GM12878 (cell line): ENCODE data around the gene DCTPP1. TPM values are rescaled to one million over a fixed set of nuclear protein-coding genes. Genes with fewer than 3 reads are reported as not detected.

ENCODE experiments used
- ASH2L ChIP-seq: fragments of 300-600, 200-600 bp; sonication (generic); IDR thresholded peaks from 2 replicates; pipeline ENCODE4 v1.6.1; 2017; ENCODE audit warnings: low read depth, mild to moderate bottlenecking, borderline replicate concordance
- BACH1 ChIP-seq: fragments of 450-650 bp; IDR thresholded peaks from 2 replicates; pipeline ENCODE4 v1.6.1; 2017; ENCODE audit warnings: mild to moderate bottlenecking, borderline replicate concordance
- BCLAF1 ChIP-seq: fragments of 450-650 bp; IDR thresholded peaks from 2 replicates; pipeline ENCODE4 v1.6.1; 2017; ENCODE audit warnings: antibody characterized with exemption, mild to moderate bottlenecking, moderate library complexity
- BMI1 ChIP-seq: fragments of 450-650 bp; IDR thresholded peaks from 2 replicates; pipeline ENCODE4 v1.6.1; 2016; ENCODE audit warnings: mild to moderate bottlenecking, moderate library complexity, borderline replicate concordance
- CHD1 ChIP-seq: IDR thresholded peaks from 2 replicates; pipeline ENCODE4 v1.6.1; 2012; ENCODE audit warnings: low read depth, low read length, improper control_type of control experiment
- CREB1 ChIP-seq: IDR thresholded peaks from 2 replicates; pipeline ENCODE4 v1.6.1; 2012; ENCODE audit warnings: low read depth, mild to moderate bottlenecking, inconsistent platforms
- FOXK2 ChIP-seq: fragments of 450-650 bp; IDR thresholded peaks from 2 replicates; pipeline ENCODE4 v1.6.1; 2017; ENCODE audit warnings: mild to moderate bottlenecking, moderate library complexity
- FOXM1 ChIP-seq: IDR thresholded peaks from 2 replicates; pipeline ENCODE4 v1.6.1; 2012; ENCODE audit warnings: low read depth, mild to moderate bottlenecking, inconsistent platforms, low read length, moderate library complexity
- IKZF1 ChIP-seq: fragments of 450-650 bp; conservative IDR thresholded peaks from 2 replicates; pipeline ENCODE4 v1.6.1; 2017; ENCODE audit warnings: antibody characterized with exemption, mild to moderate bottlenecking
- MYC ChIP-seq: IDR thresholded peaks from 2 replicates; pipeline ENCODE4 v1.6.1; 2011; ENCODE audit warnings: mild to moderate bottlenecking, low read length, moderate library complexity, inconsistent platforms; ENCODE audit not compliant: insufficient read depth, insufficient replicate concordance, insufficient read length, severe bottlenecking
- NFYA ChIP-seq: IDR thresholded peaks from 2 replicates; pipeline ENCODE4 v1.6.1; 2011; ENCODE audit warnings: low read depth, mild to moderate bottlenecking, low read length, improper control_type of control experiment, borderline replicate concordance
- NR2F1 ChIP-seq: fragments of 450-650 bp; conservative IDR thresholded peaks from 2 replicates; pipeline ENCODE4 v1.6.1; 2017; ENCODE audit warnings: mild to moderate bottlenecking
- PAX8 ChIP-seq: fragments of 450-650 bp; IDR thresholded peaks from 2 replicates; pipeline ENCODE4 v1.6.1; 2017; ENCODE audit warnings: mild to moderate bottlenecking, moderate library complexity
- RAD21 ChIP-seq: IDR thresholded peaks from 2 replicates; pipeline ENCODE4 v1.6.1; 2011; ENCODE audit warnings: mild to moderate bottlenecking, low read depth, low read length, moderate library complexity; ENCODE audit not compliant: insufficient read depth
- RCOR1 ChIP-seq: conservative IDR thresholded peaks from 2 replicates; pipeline ENCODE4 v1.6.1; 2012; ENCODE audit warnings: low read depth, low read length, improper control_type of control experiment
- RELA ChIP-seq: fragments of 450-650 bp; IDR thresholded peaks from 2 replicates; pipeline ENCODE4 v1.8.0; 2014; ENCODE audit warnings: borderline replicate concordance; ENCODE audit not compliant: partially characterized antibody
- RUNX3 ChIP-seq: IDR thresholded peaks from 2 replicates; pipeline ENCODE4 v1.6.1; 2012; ENCODE audit warnings: low read length, inconsistent platforms
- SMAD1 ChIP-seq: fragments of 450-650 bp; IDR thresholded peaks from 2 replicates; pipeline ENCODE4 v1.6.1; 2018; ENCODE audit warnings: mild to moderate bottlenecking, low read depth; ENCODE audit not compliant: partially characterized antibody
- SP1 ChIP-seq: IDR thresholded peaks from one replicate; pipeline ENCODE4 v1.6.1; 2011; ENCODE audit warnings: low read depth, low read length
- SRF ChIP-seq, 2 experiments: IDR thresholded peaks; 2 replicates each; pipeline ENCODE4 v1.6.1; 2011; ENCODE audit warnings: low read depth in 2 of 2, low read length in 2 of 2, mild to moderate bottlenecking in 1 of 2, moderate library complexity in 1 of 2
- ZBTB33 ChIP-seq: fragments of 450-650 bp; IDR thresholded peaks from 2 replicates; pipeline ENCODE4 v1.6.1; 2017; ENCODE audit warnings: mild to moderate bottlenecking
- ZNF217 ChIP-seq: fragments of 450-650 bp; IDR thresholded peaks from 2 replicates; pipeline ENCODE4 v1.6.1; 2017; ENCODE audit warnings: antibody characterized with exemption, mild to moderate bottlenecking
- polyA plus RNA-seq, 11 experiments: library from polyadenylated mRNA; depleted of rRNA in 4 of 11; unstranded in 6 of 11; stranded (reverse) in 5 of 11; fragments of >200 nt; fragmentation: Nextera tagmentation in 4 of 11; fragmentation: Illumina TruSeq in 1 of 11; extraction: Ambion mirVana in 4 of 11; extraction: Trizol in 1 of 11; gene quantifications; 1 replicate in 1 of 11; 2 replicates in 10 of 11; pipeline versions ENCODE4 v1.2.1 to v1.2.3, GENCODE V29; 2011 to 2016; ENCODE audit warnings: inconsistent platforms in 2 of 11, missing spikeins in 2 of 11, low read depth in 1 of 11
- total RNA-seq, 4 experiments: library from RNA; depleted of rRNA in 3 of 4; stranded (reverse); fragments of >200 nt in 3 of 4; fragmentation: Illumina TruSeq in 1 of 4; extraction: Trizol in 1 of 4; gene quantifications; 2 replicates each; pipeline versions ENCODE4 v1.2.1 to v1.2.3, GENCODE V29; 2013 to 2021
- TF ChIP-seq, protein P1 (sequence below): IDR thresholded peaks from 2 replicates; pipeline ENCODE4 v1.6.1; 2011; ENCODE audit warnings: borderline replicate concordance, low read depth, mild to moderate bottlenecking, moderate library complexity, low read length; ENCODE audit not compliant: insufficient read depth, poor library complexity, severe bottlenecking
- TF ChIP-seq, protein P2 (sequence below): IDR thresholded peaks from 2 replicates; pipeline ENCODE4 v1.6.1; 2012; ENCODE audit warnings: low read depth, low read length, improper control_type of control experiment

Gene DCTPP1
- total and polyA plus RNA-seq, 10 of the 15 experiments (the other 5 are each of a cell fraction or from before 2014, with no cell fraction given), result 72.1 to 266 (median 157) TPM

DNA sequence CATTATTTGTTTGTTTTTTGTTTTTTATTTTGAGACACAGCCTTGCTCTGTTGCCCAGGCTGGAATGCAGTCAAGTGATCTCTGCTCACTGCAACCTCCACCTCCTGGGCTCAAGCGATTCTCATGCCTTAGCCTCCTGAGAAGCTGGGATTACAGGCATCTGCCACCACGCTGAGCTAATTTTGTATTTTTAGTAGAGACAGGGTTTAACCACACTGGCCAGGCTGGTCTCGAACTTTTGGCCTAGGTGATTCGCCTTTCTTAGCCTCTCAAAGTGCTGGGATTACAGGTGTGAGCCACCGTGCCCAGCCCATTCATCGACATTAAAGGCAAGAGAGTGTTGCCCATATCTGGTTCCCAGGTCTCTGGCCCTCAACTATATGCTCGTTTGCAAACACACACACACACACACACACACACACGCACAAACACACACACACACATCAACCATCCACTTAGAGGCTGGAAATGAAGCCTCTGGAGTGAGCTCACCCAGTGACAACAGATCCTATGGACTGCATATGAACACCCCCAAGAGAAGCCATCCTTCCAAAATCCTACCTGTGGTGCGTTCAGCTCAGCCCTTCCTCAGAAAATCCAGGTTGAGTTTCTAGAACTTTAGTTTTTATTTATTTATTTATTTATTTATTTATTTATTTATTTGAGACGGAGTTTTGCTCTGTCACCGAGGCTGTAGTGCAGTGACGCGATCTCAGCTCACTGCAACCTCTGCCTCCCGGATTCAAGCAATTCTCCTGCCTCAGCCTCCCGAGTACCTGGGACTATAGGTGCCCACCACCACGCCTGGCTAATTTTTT lies 28.1 kb upstream of the DCTPP1 start (continued):
- TF ChIP-seq FOXK2, result no peak
- no peak for TF ChIP-seq RELA
- TF ChIP-seq SRF (IDR thresholded peaks at IDR 0.05; ENCODE audit: low read depth in 2 of 2, low read length in 2 of 2), result no peak
- TF ChIP-seq SP1, result no peak
- TF ChIP-seq RUNX3, result peak; percentile 53; the same call in 1 of the 2 replicates
- TF ChIP-seq, protein P1, sequence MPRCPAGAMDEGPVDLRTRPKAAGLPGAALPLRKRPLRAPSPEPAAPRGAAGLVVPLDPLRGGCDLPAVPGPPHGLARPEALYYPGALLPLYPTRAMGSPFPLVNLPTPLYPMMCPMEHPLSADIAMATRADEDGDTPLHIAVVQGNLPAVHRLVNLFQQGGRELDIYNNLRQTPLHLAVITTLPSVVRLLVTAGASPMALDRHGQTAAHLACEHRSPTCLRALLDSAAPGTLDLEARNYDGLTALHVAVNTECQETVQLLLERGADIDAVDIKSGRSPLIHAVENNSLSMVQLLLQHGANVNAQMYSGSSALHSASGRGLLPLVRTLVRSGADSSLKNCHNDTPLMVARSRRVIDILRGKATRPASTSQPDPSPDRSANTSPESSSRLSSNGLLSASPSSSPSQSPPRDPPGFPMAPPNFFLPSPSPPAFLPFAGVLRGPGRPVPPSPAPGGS, result no peak
- no peak for TF ChIP-seq MYC
- peak; percentile 17; the same call in 1 of the 2 replicates for TF ChIP-seq BMI1
- TF ChIP-seq NFYA, result no peak
- no peak for TF ChIP-seq BACH1
- no peak for TF ChIP-seq CREB1
- no peak for TF ChIP-seq RCOR1
- TF ChIP-seq NR2F1, result 0 out of 2 replicates have a peak, but pooled peaks have one; percentile 11
- no peak for TF ChIP-seq ASH2L
- TF ChIP-seq BCLAF1, result no peak
- TF ChIP-seq IKZF1, result 0 out of 2 replicates have a peak, but pooled peaks have one; percentile 4
- no peak for TF ChIP-seq PAX8
- peak; percentile 47; the same call in 1 of the 2 replicates for TF ChIP-seq ZNF217
- no peak for TF ChIP-seq SMAD1
- TF ChIP-seq, protein P2, sequence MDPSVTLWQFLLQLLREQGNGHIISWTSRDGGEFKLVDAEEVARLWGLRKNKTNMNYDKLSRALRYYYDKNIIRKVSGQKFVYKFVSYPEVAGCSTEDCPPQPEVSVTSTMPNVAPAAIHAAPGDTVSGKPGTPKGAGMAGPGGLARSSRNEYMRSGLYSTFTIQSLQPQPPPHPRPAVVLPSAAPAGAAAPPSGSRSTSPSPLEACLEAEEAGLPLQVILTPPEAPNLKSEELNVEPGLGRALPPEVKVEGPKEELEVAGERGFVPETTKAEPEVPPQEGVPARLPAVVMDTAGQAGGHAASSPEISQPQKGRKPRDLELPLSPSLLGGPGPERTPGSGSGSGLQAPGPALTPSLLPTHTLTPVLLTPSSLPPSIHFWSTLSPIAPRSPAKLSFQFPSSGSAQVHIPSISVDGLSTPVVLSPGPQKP, result no peak
- TF ChIP-seq FOXM1, result no peak
- TF ChIP-seq RAD21, result no peak
- no peak for TF ChIP-seq CHD1
- no peak for TF ChIP-seq ZBTB33
